A549 (cell line): ENCODE measurements around the gene FAM174B. TPM values are rescaled to one million over a fixed set of nuclear protein-coding genes. Genes with fewer than 3 reads are reported as not detected.

Source experiments
- ATAC-seq, 2 experiments: fragments of 200-7000 bp in 1 of 2; fragments of >200 bp in 1 of 2; cut with Nextera tagmentation in 1 of 2; cut with Tn5 transposase in 1 of 2; 3 replicates each; pipeline versions ENCODE4 v1.8.0 to v1.9.1; 2018 to 2020; ENCODE audit warnings: mild to moderate bottlenecking in 1 of 2, moderate library complexity in 1 of 2
- CTCF ChIA-PET: fragments of 300-600 bp; sonication (Branson Sonifier 250); formaldehyde crosslinking; extraction: SDS; loops from one replicate; lab custom pipeline; 2021; ENCODE audit warnings: antibody characterized with exemption, inconsistent platforms; lab: Yijun Ruan, JAX
- POLR2A ChIA-PET: fragments of 350-600 bp; formaldehyde crosslinking; extraction: SDS; loops from one replicate; lab custom pipeline; 2021; ENCODE audit warnings: antibody characterized with exemption, inconsistent platforms; lab: Yijun Ruan, JAX
- DNase-seq, 2 experiments: peaks; one replicate each; pipeline versions ENCODE4 v3.0.0 to v3.0.0-alpha.2; 2011 to 2016; ENCODE audit warnings: low read depth in 1 of 2, low spot score in 1 of 2
- FAIRE-seq: peaks from 2 replicates; lab custom pipeline; 2011; peaks lifted over from hg19 to GRCh38; lab: Jason Lieb, UNC
- H3K27ac ChIP-seq, 2 experiments: fragments of >200 bp; sonication (Bioruptor Twin); formaldehyde crosslinking; 3 replicates each; pipeline ENCODE4 v1.5.1; 2016 to 2017
- H3K4me1 ChIP-seq: fragments of >200 bp; sonication (Bioruptor Twin); formaldehyde crosslinking; 3 replicates; pipeline ENCODE4 v1.6.1; 2016
- H3K4me2 ChIP-seq: fragments of >200 bp; sonication (Bioruptor Twin); formaldehyde crosslinking; 3 replicates; pipeline ENCODE4 v1.6.1; 2016
- H3K4me3 ChIP-seq: fragments of >200 bp; sonication (Bioruptor Twin); formaldehyde crosslinking; 3 replicates; pipeline ENCODE4 v1.5.1; 2016
- H3K9me3 ChIP-seq: fragments of >200 bp; sonication (Bioruptor Twin); formaldehyde crosslinking; 3 replicates; pipeline ENCODE4 v1.6.1; 2016
- CBX2 ChIP-seq: fragments of 200-600 bp; sonication (generic); IDR thresholded peaks from 2 replicates; pipeline ENCODE4 v1.6.1; 2016; ENCODE audit warnings: low read depth, mild to moderate bottlenecking, borderline replicate concordance
- CBX8 ChIP-seq: fragments of 200-600 bp; sonication (generic); IDR thresholded peaks from 2 replicates; pipeline ENCODE4 v1.6.1; 2016
- CEBPB ChIP-seq, 2 experiments: fragments of >200 bp in 1 of 2; sonication (Bioruptor Twin) in 1 of 2; formaldehyde crosslinking in 1 of 2; IDR thresholded peaks; 2 replicates each; pipeline ENCODE4 v1.6.1; 2012 to 2016
- CHD2 ChIP-seq: fragments of 150-350 bp; IDR thresholded peaks from 2 replicates; pipeline ENCODE4 v1.6.1; 2014; ENCODE audit warnings: low read length; ENCODE audit not compliant: partially characterized antibody
- CHD4 ChIP-seq: fragments of 200-600 bp; sonication (generic); IDR thresholded peaks from 2 replicates; pipeline ENCODE4 v1.6.1; 2016; ENCODE audit warnings: antibody characterized with exemption, mild to moderate bottlenecking, borderline replicate concordance
- EHMT2 ChIP-seq: fragments of 200-600 bp; sonication (generic); IDR thresholded peaks from 2 replicates; pipeline ENCODE4 v1.6.1; 2016; ENCODE audit warnings: antibody characterized with exemption, low read depth, mild to moderate bottlenecking, moderate library complexity
- EP300 ChIP-seq, 2 experiments: fragments of >200 bp; sonication (Bioruptor Twin); formaldehyde crosslinking; IDR thresholded peaks; 2 replicates in 1 of 2; 3 replicates in 1 of 2; pipeline ENCODE4 v1.6.1; 2016 to 2017
- FOSL2 ChIP-seq, 2 experiments: fragments of 450-650 bp in 1 of 2; fragments of >200 bp in 1 of 2; sonication (Bioruptor Twin) in 1 of 2; formaldehyde crosslinking; IDR thresholded peaks; 2 replicates each; pipeline versions ENCODE4 v1.5.0 to v1.6.1; 2016 to 2020; ENCODE audit warnings: mild to moderate bottlenecking in 1 of 2, moderate library complexity in 1 of 2
- FOXS1 ChIP-seq: fragments of 250-450 bp; sonication (Bioruptor Pico); IDR thresholded peaks from 2 replicates; pipeline ENCODE4 v1.5.0; 2020; ENCODE audit warnings: mild to moderate bottlenecking, moderate library complexity
- HEYL ChIP-seq: fragments of 250-450 bp; sonication (Bioruptor Pico); IDR thresholded peaks from 2 replicates; pipeline ENCODE4 v1.8.0; 2021; ENCODE audit warnings: mild to moderate bottlenecking, moderate library complexity
- HOXA7 ChIP-seq: fragments of 250-450 bp; sonication (Bioruptor Pico); IDR thresholded peaks from 2 replicates; pipeline ENCODE4 v1.5.0; 2020; ENCODE audit warnings: mild to moderate bottlenecking, moderate library complexity
- HOXB13 ChIP-seq: fragments of 250-450 bp; sonication (Bioruptor Pico); IDR thresholded peaks from 2 replicates; pipeline ENCODE4 v1.5.0; 2020; ENCODE audit warnings: low read depth, mild to moderate bottlenecking, moderate library complexity
- KDM1A ChIP-seq: fragments of 200-600 bp; sonication (generic); IDR thresholded peaks from 2 replicates; pipeline ENCODE4 v1.6.1; 2016; ENCODE audit warnings: low read depth, mild to moderate bottlenecking
- MAFK ChIP-seq: fragments of 450-650 bp; IDR thresholded peaks from 2 replicates; pipeline ENCODE4 v1.6.1; 2014; ENCODE audit not compliant: partially characterized antibody
- MYC ChIP-seq: IDR thresholded peaks from 2 replicates; pipeline ENCODE4 v1.6.1; 2012; ENCODE audit warnings: mild to moderate bottlenecking, inconsistent platforms, low read length, improper control_type of control experiment, borderline replicate concordance
- NR3C1 ChIP-seq: fragments of >200 bp; sonication (Bioruptor Twin); formaldehyde crosslinking; IDR thresholded peaks from 3 replicates; pipeline ENCODE4 v1.6.1; 2017
- RFX5 ChIP-seq: fragments of 450-650 bp; IDR thresholded peaks from 2 replicates; pipeline ENCODE4 v1.7.1; 2014; ENCODE audit warnings: antibody characterized with exemption, mild to moderate bottlenecking, moderate library complexity
- RNF2 ChIP-seq: fragments of 200-600 bp; sonication (generic); IDR thresholded peaks from 2 replicates; pipeline ENCODE4 v1.6.1; 2016; ENCODE audit warnings: low read depth, mild to moderate bottlenecking, antibody characterized with exemption, moderate library complexity, borderline replicate concordance
- TFCP2L1 ChIP-seq: fragments of 250-450 bp; sonication (Bioruptor Pico); IDR thresholded peaks from 2 replicates; pipeline ENCODE4 v1.5.0; 2021; ENCODE audit warnings: mild to moderate bottlenecking
- ZC3H11A ChIP-seq: fragments of 450-650 bp; IDR thresholded peaks from 2 replicates; pipeline ENCODE4 v1.6.1; 2014; ENCODE audit warnings: antibody characterized with exemption, mild to moderate bottlenecking
- ZSCAN20 ChIP-seq: fragments of 250-450 bp; sonication (Bioruptor Pico); IDR thresholded peaks from 2 replicates; pipeline ENCODE4 v1.8.0; 2022; ENCODE audit warnings: mild to moderate bottlenecking, moderate library complexity
- WGBS: methylation state at CpG from one replicate; pipeline ENCODE4 v1.1.6; 2017; ENCODE audit errors: missing lambda C conversion rate; 5-methylcytosine and 5-hydroxymethylcytosine counted together
- polyA plus RNA-seq, 4 experiments: library from polyadenylated mRNA; depleted of rRNA in 3 of 4; stranded (reverse); fragments of >200 nt; fragmentation: RNase III in 1 of 4; extraction: RNeasy Plus Mini Kit Qiagen cat#74134 plus additional on column Dnase treatment in 1 of 4; gene quantifications; 2 replicates in 3 of 4; 3 replicates in 1 of 4; pipeline ENCODE4 v1.2.3, GENCODE V29; 2011 to 2017
- TF ChIP-seq, protein P1 (sequence below): fragments of >200 bp; sonication (Bioruptor Twin); formaldehyde crosslinking; IDR thresholded peaks from 2 replicates; pipeline ENCODE4 v1.6.1; 2016
- TF ChIP-seq, protein P2 (sequence below): fragments of 450-650 bp; IDR thresholded peaks from 2 replicates; pipeline ENCODE4 v1.6.1; 2014; ENCODE audit warnings: antibody characterized with exemption
- TF ChIP-seq, protein P3 (sequence below): fragments of 250-450 bp; sonication (Bioruptor Pico); IDR thresholded peaks from 2 replicates; pipeline ENCODE4 v1.5.0; 2020; ENCODE audit warnings: low read depth, mild to moderate bottlenecking, moderate library complexity
- TF ChIP-seq, protein P4 (sequence below): IDR thresholded peaks from 2 replicates; pipeline ENCODE4 v1.6.1; 2012; ENCODE audit warnings: low read depth, borderline replicate concordance
- TF ChIP-seq, protein P5 (sequence below): IDR thresholded peaks from 2 replicates; pipeline ENCODE4 v1.6.1; 2012

FAM174B gene
- polyA plus RNA-seq, 2 of the 4 experiments (the other 2 are of a cell fraction): 4.6 to 13.9 TPM

DNA sequence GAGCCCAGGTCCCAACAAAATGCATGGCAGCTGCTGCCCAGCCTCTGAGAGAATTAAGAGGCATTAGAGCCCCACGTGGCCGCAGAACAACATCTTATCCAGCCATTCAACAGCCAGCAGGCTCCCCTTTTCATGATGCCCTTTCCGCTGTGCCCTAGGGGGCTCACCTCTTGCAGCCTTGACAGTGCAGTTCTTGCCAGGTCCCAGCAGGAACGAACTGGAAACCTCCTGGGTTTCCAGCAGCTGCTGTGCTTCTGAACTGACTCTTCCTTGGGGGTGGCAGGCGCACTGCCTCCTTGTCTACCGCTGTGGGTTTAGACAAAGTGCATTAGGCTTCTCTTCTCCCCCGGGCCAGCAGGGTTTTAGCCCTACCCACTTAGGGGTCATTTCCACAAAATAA is 85.2 kb downstream of the FAM174B start:
- CTCF ChIA-PET: interaction anchor here (1.0 to 1.7 kb wide), 2 partner anchors 11 to 144 kb away, joined by 3 to 4 read pairs; no protein-coding TSS in a partner anchor
- 33% methylated on average over 7 of the region's 7 CpGs for WGBS
- POLR2A ChIA-PET: no interaction called here

DNA sequence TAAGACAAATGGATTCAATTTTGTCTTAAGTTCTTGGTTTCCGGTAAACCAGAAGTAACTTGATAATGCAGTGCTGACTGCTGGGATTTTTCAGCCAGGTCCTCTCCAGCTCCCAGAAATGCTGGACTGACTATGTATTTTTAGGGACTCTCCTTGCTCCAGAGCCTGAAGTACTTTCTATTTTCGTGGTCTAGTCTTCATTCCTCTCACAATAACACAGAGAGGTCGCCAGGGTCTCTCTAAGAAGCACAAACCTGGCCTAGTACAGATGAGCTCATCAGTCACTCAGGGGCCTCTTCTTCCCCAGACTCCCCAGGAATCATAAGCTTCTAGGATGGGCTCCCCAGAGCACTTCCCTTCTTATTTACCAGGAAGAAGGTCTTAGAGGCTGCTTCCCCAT is 85.8 kb downstream of the FAM174B start:
- ATAC-seq: no peak
- no peak for DNase-seq
- POLR2A ChIA-PET: interaction anchor here (0.5 kb wide), 1 partner anchor 100 kb away, joined by 4 read pairs; no protein-coding TSS in a partner anchor
- peaks cover 17% of the 10 kb centered on the region for H3K9me3 ChIP-seq
- no peak for FAIRE-seq
- no peak overlapping the region for H3K4me2 ChIP-seq
- CTCF ChIA-PET: interaction anchor here (0.6 to 1.2 kb wide), 5 partner anchors 9 to 512 kb away, joined by 3 to 4 read pairs (median 3); no protein-coding TSS in a partner anchor
- no peak overlapping the region for H3K27ac ChIP-seq
- TF ChIP-seq RNF2 (no peak), TFCP2L1 (CRISPR knock-in tag) (no peak), MAFK (no peak), CBX2 (no peak), HEYL (no peak), RFX5 (no peak)
- TF ChIP-seq, protein P1, sequence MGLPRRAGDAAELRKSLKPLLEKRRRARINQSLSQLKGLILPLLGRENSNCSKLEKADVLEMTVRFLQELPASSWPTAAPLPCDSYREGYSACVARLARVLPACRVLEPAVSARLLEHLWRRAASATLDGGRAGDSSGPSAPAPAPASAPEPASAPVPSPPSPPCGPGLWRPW: no peak
- TF ChIP-seq, protein P2, sequence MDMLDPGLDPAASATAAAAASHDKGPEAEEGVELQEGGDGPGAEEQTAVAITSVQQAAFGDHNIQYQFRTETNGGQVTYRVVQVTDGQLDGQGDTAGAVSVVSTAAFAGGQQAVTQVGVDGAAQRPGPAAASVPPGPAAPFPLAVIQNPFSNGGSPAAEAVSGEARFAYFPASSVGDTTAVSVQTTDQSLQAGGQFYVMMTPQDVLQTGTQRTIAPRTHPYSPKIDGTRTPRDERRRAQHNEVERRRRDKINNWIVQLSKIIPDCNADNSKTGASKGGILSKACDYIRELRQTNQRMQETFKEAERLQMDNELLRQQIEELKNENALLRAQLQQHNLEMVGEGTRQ: no peak
- TF ChIP-seq, protein P3, sequence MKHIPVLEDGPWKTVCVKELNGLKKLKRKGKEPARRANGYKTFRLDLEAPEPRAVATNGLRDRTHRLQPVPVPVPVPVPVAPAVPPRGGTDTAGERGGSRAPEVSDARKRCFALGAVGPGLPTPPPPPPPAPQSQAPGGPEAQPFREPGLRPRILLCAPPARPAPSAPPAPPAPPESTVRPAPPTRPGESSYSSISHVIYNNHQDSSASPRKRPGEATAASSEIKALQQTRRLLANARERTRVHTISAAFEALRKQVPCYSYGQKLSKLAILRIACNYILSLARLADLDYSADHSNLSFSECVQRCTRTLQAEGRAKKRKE: no peak
- WGBS: 27% methylated on average over 3 of the region's 3 CpGs
- H3K4me3 ChIP-seq: no peak overlapping the region
- no peaks in the 10 kb centered on the region for H3K4me1 ChIP-seq

More for the DNA sequence above, 85.2 kb downstream of the FAM174B start:
- DNase-seq (no peak), FAIRE-seq (no peak), ATAC-seq (no peak)
- no peak overlapping the region for H3K27ac ChIP-seq
- TF ChIP-seq FOSL2 (IDR thresholded peaks at IDR 0.05) (no peak), FOSL2 (CRISPR knock-in tag; IDR thresholded peaks at IDR 0.05) (no peak), MYC (no peak), CHD2 (no peak), ZSCAN20 (CRISPR knock-in tag) (no peak), ZC3H11A (no peak), HOXB13 (no peak), HOXA7 (CRISPR knock-in tag) (no peak), FOXS1 (CRISPR knock-in tag) (no peak), CBX8 (no peak), NR3C1 (no peak), KDM1A (no peak), TFCP2L1 (CRISPR knock-in tag) (no peak), EP300 (IDR thresholded peaks at IDR 0.05) (no peak), CHD4 (no peak), CEBPB (IDR thresholded peaks at IDR 0.05) (no peak), EHMT2 (no peak)
- TF ChIP-seq, protein P4, sequence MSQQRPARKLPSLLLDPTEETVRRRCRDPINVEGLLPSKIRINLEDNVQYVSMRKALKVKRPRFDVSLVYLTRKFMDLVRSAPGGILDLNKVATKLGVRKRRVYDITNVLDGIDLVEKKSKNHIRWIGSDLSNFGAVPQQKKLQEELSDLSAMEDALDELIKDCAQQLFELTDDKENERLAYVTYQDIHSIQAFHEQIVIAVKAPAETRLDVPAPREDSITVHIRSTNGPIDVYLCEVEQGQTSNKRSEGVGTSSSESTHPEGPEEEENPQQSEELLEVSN: no peak
- TF ChIP-seq, protein P5, sequence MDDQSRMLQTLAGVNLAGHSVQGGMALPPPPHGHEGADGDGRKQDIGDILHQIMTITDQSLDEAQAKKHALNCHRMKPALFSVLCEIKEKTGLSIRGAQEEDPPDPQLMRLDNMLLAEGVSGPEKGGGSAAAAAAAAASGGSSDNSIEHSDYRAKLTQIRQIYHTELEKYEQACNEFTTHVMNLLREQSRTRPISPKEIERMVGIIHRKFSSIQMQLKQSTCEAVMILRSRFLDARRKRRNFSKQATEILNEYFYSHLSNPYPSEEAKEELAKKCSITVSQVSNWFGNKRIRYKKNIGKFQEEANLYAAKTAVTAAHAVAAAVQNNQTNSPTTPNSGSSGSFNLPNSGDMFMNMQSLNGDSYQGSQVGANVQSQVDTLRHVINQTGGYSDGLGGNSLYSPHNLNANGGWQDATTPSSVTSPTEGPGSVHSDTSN: no peak
- TF ChIP-seq, protein P3: no peak
- H3K4me2 ChIP-seq: no peak overlapping the region
- H3K9me3 ChIP-seq: peaks cover 17% of the 10 kb centered on the region
- no peaks in the 10 kb centered on the region for H3K4me1 ChIP-seq
- H3K4me3 ChIP-seq: no peak overlapping the region
